ENCODE data around the gene TCF7L1.
A peak's percentile ranks its signal among the peaks of the same experiment; 100 is the strongest.
"Not testable (repeated sequence)": the region's sequence is repeated elsewhere in the genome, so short reads cannot be mapped to it uniquely, and the experiment has no call there.

Gene TCF7L1, protein sequence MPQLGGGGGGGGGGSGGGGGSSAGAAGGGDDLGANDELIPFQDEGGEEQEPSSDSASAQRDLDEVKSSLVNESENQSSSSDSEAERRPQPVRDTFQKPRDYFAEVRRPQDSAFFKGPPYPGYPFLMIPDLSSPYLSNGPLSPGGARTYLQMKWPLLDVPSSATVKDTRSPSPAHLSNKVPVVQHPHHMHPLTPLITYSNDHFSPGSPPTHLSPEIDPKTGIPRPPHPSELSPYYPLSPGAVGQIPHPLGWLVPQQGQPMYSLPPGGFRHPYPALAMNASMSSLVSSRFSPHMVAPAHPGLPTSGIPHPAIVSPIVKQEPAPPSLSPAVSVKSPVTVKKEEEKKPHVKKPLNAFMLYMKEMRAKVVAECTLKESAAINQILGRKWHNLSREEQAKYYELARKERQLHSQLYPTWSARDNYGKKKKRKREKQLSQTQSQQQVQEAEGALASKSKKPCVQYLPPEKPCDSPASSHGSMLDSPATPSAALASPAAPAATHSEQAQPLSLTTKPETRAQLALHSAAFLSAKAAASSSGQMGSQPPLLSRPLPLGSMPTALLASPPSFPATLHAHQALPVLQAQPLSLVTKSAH

GRCh38 chr2:85132834-85133637 is at the start of gene TCF7L1:
Gene TCF7L1, plus strand, starts transcription at chr2:85133392. Its CDS starts 293 bp downstream, at chr2:85133685.
- DNase-seq (ENCODE audit: low read depth in 2 of 2), result peak in 1 of 2 donors; percentile 28

DNA sequence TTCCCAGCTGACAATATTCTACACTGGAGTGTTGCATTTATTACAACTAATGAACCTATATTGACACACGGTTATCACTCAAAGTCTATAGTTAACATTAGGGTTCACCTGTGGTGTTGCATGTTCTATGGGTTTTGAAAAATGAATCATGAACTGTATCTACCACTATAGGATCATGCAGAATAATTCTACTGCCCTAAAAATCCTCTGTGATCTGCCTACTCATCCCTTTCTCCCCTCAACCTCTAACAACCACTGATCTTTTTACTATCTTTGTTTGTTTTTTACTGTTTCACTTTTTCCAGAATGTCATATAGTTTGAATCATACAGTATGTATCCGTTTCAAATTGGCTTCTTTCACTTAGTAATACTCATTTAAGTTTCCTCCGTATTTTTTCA is 47.6 kb upstream of the TCF7L1 start:
- DNase-seq (ENCODE audit: low read depth in 2 of 2), result no peak

GRCh38 chr2:85087541-85087940 is 45.7 kb upstream of the TCF7L1 start:
- DNase-seq (ENCODE audit: low read depth in 2 of 2), result no peak

DNA sequence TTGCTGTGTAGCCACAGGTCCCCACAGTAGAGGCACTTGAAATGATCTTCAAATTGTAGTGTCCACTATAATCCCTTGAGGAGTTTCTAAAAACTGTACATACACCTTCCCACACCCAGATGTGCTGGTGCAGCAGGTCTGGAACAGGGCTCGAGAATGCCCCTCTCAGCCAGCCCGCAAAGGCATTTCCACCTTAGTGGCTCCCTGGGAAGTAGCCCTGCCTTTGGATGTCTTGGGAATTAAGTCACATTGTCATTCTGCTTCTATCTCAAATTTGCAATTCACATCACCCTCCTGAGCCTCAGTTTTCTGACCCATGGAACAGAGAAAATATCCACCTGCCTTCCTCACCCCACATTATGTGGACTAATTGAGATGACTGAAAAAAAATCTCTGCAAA is 44.3 kb upstream of the TCF7L1 start:
- no peak for DNase-seq (ENCODE audit: low read depth in 2 of 2)

DNA sequence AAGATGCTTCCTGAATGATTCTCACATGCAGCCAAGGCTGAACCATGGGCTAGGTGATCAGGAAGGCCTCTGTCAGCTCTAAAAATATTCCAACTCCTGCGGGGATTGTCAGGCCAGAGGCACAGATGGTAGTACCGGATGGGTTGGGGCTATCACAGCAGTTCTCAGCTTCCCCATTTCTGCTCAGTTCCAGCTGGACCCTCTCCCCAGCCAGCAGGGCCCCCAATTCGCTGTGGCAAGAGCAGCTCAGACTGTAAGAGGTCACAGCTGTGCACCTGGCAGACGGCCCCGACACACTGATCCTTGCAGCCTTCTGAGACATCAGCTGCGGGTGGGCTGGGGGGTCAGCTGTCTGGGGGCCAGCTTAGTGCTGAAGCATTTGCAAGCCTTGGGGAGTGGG is 43.6 kb upstream of the TCF7L1 start:
- no peak for DNase-seq (ENCODE audit: low read depth in 2 of 2)

DNA sequence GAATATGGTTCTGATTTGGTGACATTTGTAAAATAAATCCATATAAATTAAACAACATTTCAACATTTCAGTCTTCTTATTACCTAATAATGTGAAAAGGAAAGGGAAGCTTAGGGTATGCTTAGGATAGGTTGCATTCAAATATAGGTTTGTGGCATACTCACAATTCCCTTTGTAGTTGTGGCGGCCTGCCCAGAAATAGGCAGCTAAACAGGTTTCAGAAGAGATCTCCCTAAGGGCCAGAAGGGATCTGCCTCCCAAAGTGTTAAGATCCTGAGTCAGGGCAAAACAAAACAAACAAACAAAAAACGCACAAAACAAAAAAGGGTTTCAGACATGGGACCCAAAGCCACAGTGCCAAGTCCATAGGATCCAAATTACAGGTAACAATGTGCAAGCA is 41.4 kb upstream of the TCF7L1 start:
- DNase-seq (ENCODE audit: low read depth in 2 of 2), result no peak

DNA sequence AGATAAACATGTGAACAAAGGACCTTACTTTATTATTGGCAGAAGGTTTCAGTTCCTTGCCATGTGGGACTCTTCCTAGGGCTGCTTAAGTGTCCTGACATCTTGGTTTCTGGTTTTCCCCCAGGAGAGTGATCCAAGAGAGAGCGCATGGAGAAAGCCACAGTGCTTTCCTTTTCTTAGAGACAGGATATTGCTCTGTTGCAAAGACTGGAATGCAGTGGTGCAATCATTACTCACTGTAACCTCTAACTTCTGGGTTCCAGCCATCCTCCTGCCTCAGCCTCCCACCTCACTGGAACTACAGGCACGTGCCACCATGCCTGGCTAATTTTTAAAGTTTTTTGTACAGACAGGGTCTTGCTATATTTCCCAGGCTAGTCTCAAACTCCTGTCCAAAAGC is 38.1 kb upstream of the TCF7L1 start:
- no peak for DNase-seq (ENCODE audit: low read depth in 2 of 2)

- no peak for DNase-seq (ENCODE audit: low read depth in 2 of 2)
These were observed 36.6 kb upstream of the TCF7L1 start for GRCh38 chr2:85096616-85097015.

GRCh38 chr2:85104228-85104627 is 29.0 kb upstream of the TCF7L1 start:
- no peak for DNase-seq (ENCODE audit: low read depth in 2 of 2)

DNA sequence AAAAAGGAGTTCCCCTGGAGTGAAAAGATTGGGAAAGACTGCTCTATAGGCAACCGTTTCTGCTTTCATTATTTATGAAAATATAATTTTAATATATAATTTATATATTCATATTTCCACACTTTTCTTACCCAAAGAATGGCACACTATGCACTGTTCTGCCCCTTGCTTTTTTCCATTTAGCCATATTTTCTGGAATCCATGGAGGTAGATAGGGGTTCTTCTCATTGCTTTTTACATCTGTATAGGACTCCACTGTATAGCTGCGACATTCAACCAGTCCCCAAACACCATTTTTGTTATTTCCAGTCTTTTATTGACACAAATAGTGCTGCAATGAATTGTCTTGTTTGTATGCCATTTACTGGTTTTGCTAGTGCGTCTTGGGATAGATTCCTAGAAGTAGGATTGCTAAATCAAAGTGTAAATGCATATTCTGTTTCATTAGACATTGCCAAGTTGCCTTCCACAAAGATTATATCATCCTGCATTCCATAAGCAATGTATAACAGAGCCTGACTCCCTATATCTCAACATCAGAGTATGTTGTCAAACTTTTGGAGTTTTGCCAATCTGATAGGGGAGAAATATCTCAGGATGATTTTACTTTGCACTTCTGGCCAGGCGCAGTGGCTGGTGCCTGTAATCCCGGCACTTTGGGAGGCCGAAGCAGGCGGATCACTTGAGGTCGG is 26.6 kb upstream of the TCF7L1 start:
- DNase-seq (ENCODE audit: low read depth in 2 of 2), result no peak

DNA sequence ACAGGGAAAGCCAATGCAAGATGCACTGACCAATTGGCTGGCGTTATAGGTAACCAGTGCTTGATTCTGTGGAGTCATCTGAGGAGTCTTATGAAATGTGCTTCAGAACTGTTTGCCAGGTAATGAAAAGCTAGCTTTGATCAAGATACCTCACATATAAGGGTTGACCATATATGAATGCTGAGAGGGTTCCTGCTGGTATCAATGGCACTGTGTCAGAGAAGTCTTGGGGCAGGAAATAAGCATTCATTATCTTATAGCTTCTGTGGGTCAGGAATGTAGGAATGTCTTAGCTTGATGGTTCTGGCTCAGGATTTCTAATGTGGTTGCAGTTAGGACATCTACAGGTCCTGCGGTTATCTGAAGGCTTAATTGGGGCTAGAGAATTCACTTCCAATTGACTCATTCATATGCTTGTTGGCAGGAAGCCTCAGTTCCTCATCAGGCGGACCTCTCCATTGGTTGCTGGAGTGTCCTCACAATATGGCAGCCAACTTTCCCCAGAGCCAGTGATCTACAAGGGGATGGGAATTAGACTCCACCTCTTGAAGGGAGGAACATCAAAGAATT is 22.1 kb upstream of the TCF7L1 start:
- no peak for DNase-seq (ENCODE audit: low read depth in 2 of 2)

- DNase-seq (ENCODE audit: low read depth in 2 of 2), result no peak
These were observed 21.3 kb upstream of the TCF7L1 start for GRCh38 chr2:85111819-85112281.

DNA sequence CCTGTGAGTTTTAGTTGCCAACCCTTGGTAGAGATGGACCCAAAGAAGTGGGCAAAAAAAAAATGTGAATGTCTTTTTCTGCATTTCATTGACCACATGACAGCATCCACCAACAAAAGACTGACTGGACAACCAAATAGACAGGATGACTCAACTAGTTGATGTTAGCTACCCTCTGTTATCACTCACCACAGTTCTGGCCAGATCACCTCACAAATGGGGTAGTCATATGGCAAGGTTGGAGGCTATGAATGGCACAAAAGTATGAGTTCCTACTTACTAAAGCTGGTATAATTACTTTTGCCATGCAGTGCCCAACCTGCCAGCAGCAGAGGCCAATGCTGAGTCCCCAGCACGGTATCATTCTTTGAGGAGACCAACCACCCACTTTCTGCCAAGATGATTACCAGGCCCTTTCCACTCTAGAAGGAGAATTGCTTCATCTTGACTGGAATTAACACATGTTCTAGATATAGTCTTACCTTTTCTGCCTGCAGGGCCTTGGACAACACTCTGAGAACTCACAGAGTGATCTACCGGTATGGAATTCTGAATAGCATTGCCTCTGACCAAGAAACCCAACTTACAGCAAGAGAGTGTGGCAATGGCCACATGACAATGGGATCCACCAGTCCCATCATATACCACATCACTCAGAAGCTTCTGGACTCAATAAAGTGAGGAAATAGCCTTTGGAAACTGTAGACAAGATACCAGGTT is 20.1 kb upstream of the TCF7L1 start:
- no peak for DNase-seq (ENCODE audit: low read depth in 2 of 2)

DNA sequence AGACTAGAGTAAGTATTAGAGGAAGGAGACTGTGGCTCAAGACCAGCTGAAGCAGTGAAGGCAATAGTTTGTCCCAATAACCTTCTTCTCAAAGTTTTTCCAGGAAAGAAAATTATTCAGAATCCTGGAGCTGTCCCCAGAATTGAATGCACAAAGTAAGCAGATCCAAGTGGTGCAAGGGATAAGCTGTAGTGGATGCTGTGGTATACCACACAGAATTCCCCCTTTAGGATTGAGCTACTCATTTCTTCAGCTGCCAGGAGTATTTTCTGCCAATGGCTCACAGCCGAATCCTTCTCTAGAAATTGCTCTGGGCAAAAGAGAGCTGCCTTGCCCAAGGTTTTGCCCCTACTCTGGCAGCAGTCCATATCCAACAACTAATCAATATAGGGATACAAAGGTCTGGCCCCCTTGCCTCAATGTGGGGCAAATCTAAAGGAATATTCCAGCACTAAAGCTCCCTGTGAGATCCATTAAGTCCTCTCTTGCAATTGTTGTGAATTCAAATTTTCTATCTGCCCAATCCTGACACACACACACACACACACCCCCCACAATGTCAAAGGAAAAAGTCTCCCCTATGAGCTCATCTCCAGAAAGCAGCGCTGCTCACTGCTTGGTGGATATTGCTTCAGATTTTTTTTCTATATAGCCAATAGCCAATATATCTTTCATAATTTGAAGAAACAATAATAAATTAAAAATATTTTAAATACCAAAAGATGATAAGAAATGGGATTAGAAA is 18.4 kb upstream of the TCF7L1 start:
- no peak for DNase-seq (ENCODE audit: low read depth in 2 of 2)

- no peak for DNase-seq (ENCODE audit: low read depth in 2 of 2)
These were observed 17.0 kb upstream of the TCF7L1 start for GRCh38 chr2:85116207-85116606.

GRCh38 chr2:85119900-85120299 is 13.3 kb upstream of the TCF7L1 start:
- DNase-seq (ENCODE audit: low read depth in 2 of 2), result no peak

GRCh38 chr2:85120363-85120762 is 12.8 kb upstream of the TCF7L1 start:
- no peak for DNase-seq (ENCODE audit: low read depth in 2 of 2)

DNA sequence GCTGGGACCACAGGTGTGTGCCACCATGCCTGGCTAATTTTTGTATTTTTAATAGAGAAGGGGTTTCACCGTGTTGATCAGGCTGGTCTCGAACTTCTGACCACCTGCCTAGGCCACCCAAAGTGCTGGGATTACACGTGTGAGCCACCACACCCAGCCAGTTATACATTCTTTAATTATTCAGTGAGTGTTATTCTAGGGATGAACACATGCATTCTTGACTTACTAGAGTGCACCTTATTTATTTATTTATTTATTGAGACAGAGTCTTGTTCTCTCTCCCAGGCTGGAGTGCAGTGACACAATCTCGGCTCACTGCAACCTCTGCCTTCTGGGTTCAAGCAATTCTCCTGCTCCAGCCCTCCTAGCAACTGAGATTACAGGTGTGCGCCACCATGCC is 6.7 kb upstream of the TCF7L1 start:
- DNase-seq (ENCODE audit: low read depth in 2 of 2), result not testable (repeated sequence)

- DNase-seq (ENCODE audit: low read depth in 2 of 2), result no peak
These were observed 3.3 kb upstream of the TCF7L1 start for GRCh38 chr2:85129861-85130260.

- no peak for DNase-seq (ENCODE audit: low read depth in 2 of 2)
These were observed 2.8 kb upstream of the TCF7L1 start for GRCh38 chr2:85130407-85130806.

Measured in stimulated activated CD8-positive, alpha-beta memory T cell treated with anti-CD3 and anti-CD28 coated beads, Interleukin-2, amount 100 ng/mL, for 48 hours (primary cell).